ENCODE results near the gene IMMP2L.

The IMMP2L gene

GRCh38 chr7:111392294-111392693, 170.0 kb downstream of the IMMP2L start:
- DNase-seq (ENCODE audit: low read depth): no peak

GRCh38 chr7:111390000-111390399, 172.3 kb downstream of the IMMP2L start:
- no peak for DNase-seq (ENCODE audit: low read depth)

DNA sequence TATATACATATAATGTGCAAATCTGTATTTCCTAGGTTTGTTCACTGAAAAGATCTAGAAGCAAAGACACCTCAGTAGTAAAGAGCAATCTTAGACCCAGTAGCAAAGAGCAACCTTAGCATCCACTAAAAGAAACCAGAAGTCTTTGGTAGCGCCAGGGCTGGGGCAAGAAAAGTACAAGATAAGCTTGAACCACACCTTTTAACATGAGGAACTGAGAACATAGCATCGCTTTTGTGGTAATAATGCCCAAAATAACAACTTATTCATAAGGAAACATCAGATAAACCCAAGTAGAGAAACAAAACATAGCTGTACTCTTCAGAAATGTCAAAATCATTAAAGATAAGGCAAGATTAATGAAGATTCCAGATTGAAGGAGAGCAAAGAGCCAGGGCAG, 173.4 kb downstream of the IMMP2L start:
- DNase-seq (ENCODE audit: low read depth): no peak

DNA sequence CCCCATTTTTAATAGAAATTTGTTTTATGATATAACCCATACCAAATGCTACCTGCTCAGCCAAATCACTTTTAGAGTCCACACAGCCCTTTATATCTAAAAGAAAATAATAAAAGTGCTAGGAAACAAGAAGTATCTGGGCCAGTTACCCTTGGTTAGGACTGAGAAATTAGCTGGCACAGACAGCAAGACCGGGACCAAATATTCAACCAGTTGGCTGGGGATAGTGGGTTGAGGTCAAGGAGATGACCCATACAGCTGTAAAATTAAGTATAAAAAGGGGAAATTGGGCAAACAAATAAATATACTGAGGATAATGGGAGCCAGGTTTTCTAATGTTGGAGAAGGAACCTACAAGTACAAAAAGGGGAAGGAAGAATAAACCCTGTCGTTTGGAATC, 174.3 kb downstream of the IMMP2L start:
- DNase-seq (ENCODE audit: low read depth): no peak

GRCh38 chr7:111384065-111384891, 178.0 kb downstream of the IMMP2L start:
- no peak for DNase-seq (ENCODE audit: low read depth)

- no peak for DNase-seq (ENCODE audit: low read depth)
These were observed 179.2 kb downstream of the IMMP2L start for GRCh38 chr7:111383133-111383532.

- DNase-seq (ENCODE audit: low read depth): no peak
These were observed 180.7 kb downstream of the IMMP2L start for GRCh38 chr7:111381590-111381989.

GRCh38 chr7:111380945-111381344, 181.3 kb downstream of the IMMP2L start:
- DNase-seq (ENCODE audit: low read depth): no peak

- no peak for DNase-seq (ENCODE audit: low read depth)
These were observed 188.3 kb downstream of the IMMP2L start for GRCh38 chr7:111374027-111374426.

GRCh38 chr7:111371437-111371836, 190.9 kb downstream of the IMMP2L start:
- no peak for DNase-seq (ENCODE audit: low read depth)

- DNase-seq (ENCODE audit: low read depth): no peak
These were observed 192.3 kb downstream of the IMMP2L start for GRCh38 chr7:111370002-111370401.

DNA sequence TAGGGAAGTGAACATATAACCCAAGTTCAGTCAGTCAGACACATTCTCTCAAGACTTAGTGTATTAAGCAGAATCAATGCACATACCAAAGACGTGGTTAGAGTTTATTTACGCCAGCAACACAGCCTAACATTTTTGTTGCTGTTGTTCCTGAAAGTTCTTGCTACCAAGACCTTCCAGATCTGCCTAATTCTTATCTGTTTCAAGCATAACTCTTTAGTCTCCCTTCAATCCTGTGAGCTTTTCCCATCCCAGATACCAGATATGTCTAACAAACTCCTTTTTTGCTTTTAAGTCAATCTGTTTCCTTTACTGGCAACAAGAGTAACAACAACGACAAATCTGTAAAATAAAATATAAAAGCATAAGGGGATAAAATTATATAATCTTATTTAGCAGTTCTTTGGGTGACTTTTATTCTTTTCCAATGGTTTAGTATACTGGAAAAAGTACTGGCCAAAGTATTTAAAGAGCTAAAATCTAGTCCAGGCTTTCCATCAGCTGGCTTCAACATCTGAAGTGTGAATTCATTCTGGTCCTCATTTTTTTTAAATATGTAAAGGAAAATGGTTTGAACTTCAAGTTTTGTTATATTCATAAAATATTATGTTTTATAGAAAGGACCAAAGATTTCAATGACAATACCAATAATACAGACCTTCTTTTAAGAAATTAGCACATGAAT, 193.8 kb downstream of the IMMP2L start:
- no peak for DNase-seq (ENCODE audit: low read depth)

DNA sequence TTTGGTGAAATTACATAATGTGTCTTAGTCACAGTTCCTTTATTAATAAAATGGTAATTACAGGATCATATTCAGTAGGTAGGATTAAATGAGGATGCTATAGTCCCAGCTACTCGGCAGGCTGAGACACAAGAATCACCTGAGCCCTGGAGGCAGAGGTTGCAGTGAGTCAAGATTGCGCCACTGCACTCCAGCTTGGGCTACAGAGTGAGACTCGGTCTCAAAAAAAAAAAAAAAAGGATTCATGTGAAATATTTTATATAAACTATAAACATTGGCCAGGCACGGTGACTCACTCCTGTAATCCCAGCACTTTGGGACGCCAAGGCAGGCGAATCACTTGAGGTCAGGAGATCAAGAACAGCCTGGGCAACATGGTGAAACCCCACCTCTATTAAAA, 197.9 kb downstream of the IMMP2L start:
- DNase-seq (ENCODE audit: low read depth): no peak

GRCh38 chr7:111363099-111363498, 199.2 kb downstream of the IMMP2L start:
- no peak for DNase-seq (ENCODE audit: low read depth)

DNA sequence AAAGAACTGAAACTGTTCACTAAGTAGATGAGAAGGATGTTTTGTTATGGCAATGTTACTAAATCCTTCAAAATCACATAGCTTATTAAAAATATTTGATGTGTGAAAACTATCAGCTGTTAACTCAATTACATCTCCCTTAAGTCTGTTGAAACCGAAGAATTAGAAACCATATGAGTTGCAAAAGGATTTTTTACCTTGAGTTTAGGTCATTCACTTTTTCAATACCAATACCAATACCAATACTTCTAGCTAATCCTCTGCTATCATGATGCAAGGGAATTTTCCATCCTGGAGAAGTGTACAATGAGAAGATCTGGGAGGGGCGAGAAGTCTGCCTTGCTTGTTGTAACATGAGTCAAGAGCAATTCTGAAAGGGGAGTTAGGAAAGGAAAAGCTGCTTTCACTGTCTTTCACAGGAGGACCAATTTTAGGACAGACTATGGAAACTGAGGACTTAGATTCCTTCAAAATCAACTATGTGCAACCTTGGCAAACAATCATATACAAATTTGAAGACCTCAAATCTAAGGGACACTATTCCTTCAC, 199.7 kb downstream of the IMMP2L start:
- DNase-seq (ENCODE audit: low read depth): no peak

DNA sequence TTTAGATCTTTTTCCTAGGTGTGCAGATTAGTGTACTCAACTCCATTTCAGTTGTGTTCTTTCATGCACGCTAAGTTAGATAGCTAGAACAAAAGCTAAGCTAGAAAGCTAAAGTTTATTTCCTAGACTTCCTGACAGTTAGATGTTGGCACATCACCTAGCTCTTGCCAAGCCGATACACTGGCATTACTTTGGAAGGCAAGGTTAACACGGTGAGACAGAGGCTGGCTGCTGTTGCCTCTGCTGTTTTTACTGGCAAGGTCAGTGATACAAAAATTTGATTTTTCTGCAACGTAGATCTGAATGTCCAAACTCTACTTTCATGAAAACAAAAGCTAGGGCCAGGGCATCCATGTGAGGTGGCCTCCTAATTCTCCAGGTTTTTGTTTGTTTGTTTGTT, 203.4 kb downstream of the IMMP2L start:
- no peak for DNase-seq (ENCODE audit: low read depth)

DNA sequence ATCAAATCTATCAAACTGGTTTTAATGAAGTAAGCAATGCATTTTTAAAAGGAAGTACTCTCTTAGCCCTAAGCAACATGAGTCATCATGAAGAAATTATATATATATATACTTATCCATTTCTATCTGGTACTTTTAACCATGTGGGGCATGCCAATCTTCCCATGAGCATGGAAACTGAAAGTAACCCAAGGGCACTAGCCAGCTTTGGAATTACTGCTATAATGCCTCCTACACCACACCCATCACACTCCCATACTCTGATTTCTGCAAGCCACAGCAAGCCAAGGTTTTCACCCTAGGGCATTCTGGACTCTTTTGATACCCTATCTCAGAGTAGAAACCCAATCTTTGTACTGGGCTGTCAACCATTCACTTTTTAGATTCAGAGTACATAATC, 204.6 kb downstream of the IMMP2L start:
- DNase-seq (ENCODE audit: low read depth): no peak

DNA sequence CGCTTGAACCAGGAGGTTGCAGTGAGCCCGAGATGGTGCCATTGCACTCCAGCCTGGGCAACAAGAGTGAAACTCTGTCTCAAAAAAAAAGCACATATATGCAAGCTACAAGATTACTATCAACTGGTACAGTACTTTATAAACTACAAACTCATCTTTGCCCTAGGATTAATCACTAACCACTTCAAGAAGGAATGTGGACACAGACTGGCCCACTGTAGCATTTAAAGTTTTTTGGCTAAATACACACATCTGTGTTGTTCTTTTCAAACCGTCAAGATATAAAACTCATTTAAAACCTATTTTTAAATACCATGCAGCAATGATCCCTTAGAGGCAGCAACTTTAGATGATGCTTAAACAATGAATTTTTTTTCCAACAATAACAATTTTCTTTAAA, 205.4 kb downstream of the IMMP2L start:
- DNase-seq (ENCODE audit: low read depth): no peak

DNA sequence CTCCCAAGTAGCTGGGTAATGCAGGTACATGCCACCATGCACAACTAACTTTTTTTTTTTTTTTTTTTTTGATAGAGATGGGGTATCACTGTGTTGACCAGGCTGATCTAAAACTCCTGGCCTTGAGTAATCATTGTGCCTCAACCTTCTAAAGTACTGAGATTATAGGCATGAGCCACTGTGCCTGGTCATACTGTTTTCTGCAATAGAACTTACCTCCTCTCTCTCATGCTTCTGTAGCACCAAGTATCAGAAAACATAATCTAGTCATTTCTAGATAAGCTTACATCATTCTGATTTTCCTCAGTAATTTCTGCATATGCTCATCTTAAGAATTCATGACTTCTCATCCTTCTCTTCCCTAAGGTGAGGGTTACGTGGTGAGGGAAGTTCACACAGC, 210.0 kb downstream of the IMMP2L start:
- DNase-seq (ENCODE audit: low read depth): no peak

DNA sequence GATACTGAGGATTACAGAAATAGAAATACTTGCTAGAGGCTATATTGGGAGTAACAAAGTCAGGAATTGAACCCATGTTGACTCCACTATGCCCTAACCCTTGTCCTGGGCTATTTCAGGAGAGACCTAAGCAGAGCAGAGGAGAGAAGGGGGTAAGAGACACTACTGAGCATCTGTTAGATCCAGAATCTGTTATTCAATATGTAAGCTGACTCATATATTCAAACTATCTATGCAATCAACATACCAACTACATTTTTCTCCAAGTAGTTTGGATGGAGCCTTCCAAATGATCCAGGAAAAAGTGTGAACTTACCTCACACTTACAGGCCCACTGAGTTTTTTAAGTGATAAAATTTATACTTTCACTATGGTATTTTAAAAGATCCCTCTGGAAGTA, 216.1 kb downstream of the IMMP2L start:
- no peak for DNase-seq (ENCODE audit: low read depth)

GRCh38 chr7:111343017-111343416, 219.3 kb downstream of the IMMP2L start:
- no peak for DNase-seq (ENCODE audit: low read depth)

DNA sequence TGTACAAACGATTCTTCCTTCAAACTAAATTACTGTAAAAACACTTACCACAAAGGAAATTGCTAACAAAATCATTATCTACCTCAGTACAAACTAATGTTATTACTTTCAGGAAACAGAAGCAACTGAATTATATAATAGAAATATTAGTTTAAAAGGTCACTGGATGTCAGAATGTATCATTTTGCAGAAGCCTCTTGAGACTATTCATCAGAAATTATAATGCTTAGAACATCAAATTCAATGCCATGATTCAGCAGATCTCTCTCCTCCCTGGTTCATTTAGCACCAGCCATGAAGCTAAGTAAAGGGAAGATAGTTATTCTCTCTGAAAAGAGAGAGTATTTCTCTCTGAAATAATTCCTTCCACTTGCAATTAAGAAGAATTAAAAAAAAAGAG, 223.3 kb downstream of the IMMP2L start:
- DNase-seq (ENCODE audit: low read depth): no peak

DNA sequence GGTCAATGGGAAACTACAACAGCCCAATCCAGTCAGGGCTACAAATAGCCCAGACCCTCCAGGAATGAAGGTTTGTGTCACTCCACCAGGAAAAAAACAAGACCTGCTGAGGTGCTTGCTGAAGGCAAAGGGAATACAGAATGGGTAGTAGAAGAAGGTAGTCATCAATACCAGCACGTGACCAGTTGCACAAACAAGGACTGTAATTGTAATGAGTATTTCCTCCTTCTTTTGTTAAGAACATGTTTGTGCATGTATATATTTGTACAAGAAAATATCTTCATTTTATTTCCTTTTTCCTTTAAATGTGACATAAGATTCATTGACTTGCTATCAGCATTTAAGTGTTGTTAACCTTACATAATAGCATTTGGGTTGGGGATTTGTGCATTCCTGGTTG, 229.3 kb downstream of the IMMP2L start:
- DNase-seq (ENCODE audit: low read depth): no peak

DNA sequence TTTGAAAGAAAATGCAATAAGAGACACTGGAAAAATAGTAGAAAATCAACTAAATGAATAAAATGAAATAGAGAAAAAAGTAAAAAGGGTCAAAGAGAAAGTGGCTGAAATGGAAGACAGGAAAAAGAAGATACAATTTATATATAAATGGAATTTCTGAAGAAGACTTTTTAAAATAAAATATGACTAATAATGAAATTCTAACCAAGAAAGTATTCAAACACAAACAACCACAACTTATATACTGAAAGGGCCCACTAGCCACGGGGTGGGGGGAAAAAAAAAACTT, 232.1 kb downstream of the IMMP2L start:
- DNase-seq (ENCODE audit: low read depth): no peak
